ENCODE data around the gene HSD17B10.

The HSD17B10 gene

DNA sequence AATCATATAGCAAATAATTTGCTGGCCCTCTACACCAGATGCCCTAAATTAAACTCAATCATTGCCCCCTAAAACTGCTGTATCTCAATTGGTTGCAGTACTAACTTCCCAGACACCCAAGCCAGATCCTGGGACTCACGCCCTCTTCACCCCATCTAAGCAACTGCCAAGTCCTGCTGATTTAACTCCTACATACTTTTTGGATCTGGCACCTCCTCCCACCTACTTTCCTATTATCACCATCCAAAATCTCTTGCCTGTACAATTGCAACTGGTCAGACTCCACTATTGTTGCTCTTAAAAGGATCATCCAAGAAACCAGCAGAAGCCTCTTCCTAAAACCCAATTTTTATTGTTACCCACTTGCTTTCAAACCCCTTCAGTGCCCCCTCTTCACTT, 4.7 kb upstream of the HSD17B10 start:
- H4K20me1 ChIP-seq (ENCODE audit: insufficient read depth, low read length): no peaks in the 10 kb centered on the region
- H3K9me3 ChIP-seq (ENCODE audit: low read length): no peaks in the 10 kb centered on the region
- no peak overlapping the region for H3K9ac ChIP-seq (ENCODE audit: low read length)

GRCh38 chrX:53438174-53438831, 4.1 kb upstream of the HSD17B10 start:
- Histone ChIP-seq H3K9me3 (ENCODE audit: low read length) (no peaks in the 10 kb centered on the region), H3K36me3 (ENCODE audit: insufficient read depth, low read length) (no peaks in the 10 kb centered on the region), H3K4me2 (ENCODE audit: low read length) (no peak overlapping the region), H4K20me1 (ENCODE audit: insufficient read depth, low read length) (no peaks in the 10 kb centered on the region), H3K4me3 (ENCODE audit: low read depth, low read length, poor library complexity, severe bottlenecking) (no peak overlapping the region), H3F3A (ENCODE audit: insufficient read depth, low read length) (no peaks in the 10 kb centered on the region), H3K27me3 (ENCODE audit: insufficient read depth, low read length) (no peaks in the 10 kb centered on the region), H3K4me1 (ENCODE audit: insufficient read depth, low read length, severe bottlenecking) (peaks cover 23% of the 10 kb centered on the region), H3K79me2 (ENCODE audit: insufficient read depth, low read length) (0 out of 2 replicates have a peak, but pooled peaks cover 2% of the 10 kb centered on the region), H3K27ac (ENCODE audit: low read depth, low read length, poor library complexity, severe bottlenecking) (no peak overlapping the region), H3K9me2 (ENCODE audit: low read depth, low read length) (no peaks in the 10 kb centered on the region), H2AFZ (ENCODE audit: low read length) (no peak overlapping the region), H3K9ac (ENCODE audit: low read length) (no peak overlapping the region)
- no peak for TF ChIP-seq EZH2 (IDR thresholded peaks at IDR 0.05; ENCODE audit: borderline replicate concordance, low read length)
- TF ChIP-seq, protein P1, sequence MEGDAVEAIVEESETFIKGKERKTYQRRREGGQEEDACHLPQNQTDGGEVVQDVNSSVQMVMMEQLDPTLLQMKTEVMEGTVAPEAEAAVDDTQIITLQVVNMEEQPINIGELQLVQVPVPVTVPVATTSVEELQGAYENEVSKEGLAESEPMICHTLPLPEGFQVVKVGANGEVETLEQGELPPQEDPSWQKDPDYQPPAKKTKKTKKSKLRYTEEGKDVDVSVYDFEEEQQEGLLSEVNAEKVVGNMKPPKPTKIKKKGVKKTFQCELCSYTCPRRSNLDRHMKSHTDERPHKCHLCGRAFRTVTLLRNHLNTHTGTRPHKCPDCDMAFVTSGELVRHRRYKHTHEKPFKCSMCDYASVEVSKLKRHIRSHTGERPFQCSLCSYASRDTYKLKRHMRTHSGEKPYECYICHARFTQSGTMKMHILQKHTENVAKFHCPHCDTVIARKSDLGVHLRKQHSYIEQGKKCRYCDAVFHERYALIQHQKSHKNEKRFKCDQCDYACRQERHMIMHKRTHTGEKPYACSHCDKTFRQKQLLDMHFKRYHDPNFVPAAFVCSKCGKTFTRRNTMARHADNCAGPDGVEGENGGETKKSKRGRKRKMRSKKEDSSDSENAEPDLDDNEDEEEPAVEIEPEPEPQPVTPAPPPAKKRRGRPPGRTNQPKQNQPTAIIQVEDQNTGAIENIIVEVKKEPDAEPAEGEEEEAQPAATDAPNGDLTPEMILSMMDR (IDR thresholded peaks at IDR 0.05; ENCODE audit: low read length): no peak

More for the DNA sequence above, 4.7 kb upstream of the HSD17B10 start:
- H3K27me3 ChIP-seq (ENCODE audit: insufficient read depth, low read length): no peaks in the 10 kb centered on the region
- H3K4me3 ChIP-seq (ENCODE audit: low read depth, low read length, poor library complexity, severe bottlenecking): no peak overlapping the region
- H3F3A ChIP-seq (ENCODE audit: insufficient read depth, low read length): no peaks in the 10 kb centered on the region
- no peak overlapping the region for H2AFZ ChIP-seq (ENCODE audit: low read length)
- no peaks in the 10 kb centered on the region for H3K9me2 ChIP-seq (ENCODE audit: low read depth, low read length)
- H3K27ac ChIP-seq (ENCODE audit: low read depth, low read length, poor library complexity, severe bottlenecking): no peak overlapping the region
- H3K36me3 ChIP-seq (ENCODE audit: insufficient read depth, low read length): no peaks in the 10 kb centered on the region
- H3K79me2 ChIP-seq (ENCODE audit: insufficient read depth, low read length): 0 out of 2 replicates have a peak, but pooled peaks cover 1% of the 10 kb centered on the region
- peaks cover 19% of the 10 kb centered on the region for H3K4me1 ChIP-seq (ENCODE audit: insufficient read depth, low read length, severe bottlenecking)
- TF ChIP-seq EZH2 (IDR thresholded peaks at IDR 0.05; ENCODE audit: borderline replicate concordance, low read length): no peak
- TF ChIP-seq, protein P1 (IDR thresholded peaks at IDR 0.05; ENCODE audit: low read length): no peak
- H3K4me2 ChIP-seq (ENCODE audit: low read length): no peak overlapping the region

GRCh38 chrX:53437206-53437605, 3.0 kb upstream of the HSD17B10 start:
- H4K20me1 ChIP-seq (ENCODE audit: insufficient read depth, low read length): no peaks in the 10 kb centered on the region

More at GRCh38 chrX:53437206-53437605, 3.0 kb upstream of the HSD17B10 start:
- Histone ChIP-seq H3K36me3 (ENCODE audit: insufficient read depth, low read length) (peaks cover 2% of the 10 kb centered on the region; the same call in 1 of the 2 replicates), H2AFZ (ENCODE audit: low read length) (no peak overlapping the region), H3K4me3 (ENCODE audit: low read depth, low read length, poor library complexity, severe bottlenecking) (no peak overlapping the region), H3K4me1 (ENCODE audit: insufficient read depth, low read length, severe bottlenecking) (peaks cover 24% of the 10 kb centered on the region), H3K27me3 (ENCODE audit: insufficient read depth, low read length) (no peaks in the 10 kb centered on the region), H3K9me2 (ENCODE audit: low read depth, low read length) (no peaks in the 10 kb centered on the region), H3F3A (ENCODE audit: insufficient read depth, low read length) (no peaks in the 10 kb centered on the region), H3K9me3 (ENCODE audit: low read length) (no peaks in the 10 kb centered on the region), H3K4me2 (ENCODE audit: low read length) (no peak overlapping the region), H3K79me2 (ENCODE audit: insufficient read depth, low read length) (0 out of 2 replicates have a peak, but pooled peaks cover 2% of the 10 kb centered on the region), H3K9ac (ENCODE audit: low read length) (no peak overlapping the region), H3K27ac (ENCODE audit: low read depth, low read length, poor library complexity, severe bottlenecking) (no peak overlapping the region)
- TF ChIP-seq, protein P1 (IDR thresholded peaks at IDR 0.05; ENCODE audit: low read length): no peak
- TF ChIP-seq EZH2 (IDR thresholded peaks at IDR 0.05; ENCODE audit: borderline replicate concordance, low read length): no peak
